Trophoblast cell (in vitro differentiated cells and primary cell): ENCODE measurements around the gene MRPS10.
"Not testable (repeated sequence)": the region's sequence is repeated elsewhere in the genome, so short reads cannot be mapped to it uniquely, and the experiment has no call there.

ENCODE experiments used
- DNase-seq, 2 donors: peaks; one replicate each; pipeline ENCODE4 v3.0.0-alpha.2; 2016
- H2AFZ ChIP-seq: 2 replicates; pipeline ENCODE4 v1.6.1; 2013; ENCODE audit warnings: low read length, moderate library complexity, mild to moderate bottlenecking; ENCODE audit not compliant: insufficient read depth, poor library complexity
- H2AK5ac ChIP-seq: 2 replicates; pipeline ENCODE4 v1.6.1; 2013; ENCODE audit warnings: mild to moderate bottlenecking, low read length
- H2BK120ac ChIP-seq: 2 replicates; pipeline ENCODE4 v1.6.1; 2013; ENCODE audit warnings: low read length, mild to moderate bottlenecking, moderate library complexity; ENCODE audit not compliant: insufficient read depth, poor library complexity
- H2BK12ac ChIP-seq: 2 replicates; pipeline ENCODE4 v1.6.1; 2013; ENCODE audit warnings: mild to moderate bottlenecking, low read length, moderate library complexity
- H2BK5ac ChIP-seq: 2 replicates; pipeline ENCODE4 v1.6.1; 2013; ENCODE audit warnings: low read length, low read depth, moderate library complexity, mild to moderate bottlenecking; ENCODE audit not compliant: poor library complexity
- H3K14ac ChIP-seq: 2 replicates; pipeline ENCODE4 v1.6.1; 2013; ENCODE audit warnings: mild to moderate bottlenecking, low read length
- H3K18ac ChIP-seq: 2 replicates; pipeline ENCODE4 v1.6.1; 2013; ENCODE audit warnings: mild to moderate bottlenecking, low read length
- H3K23ac ChIP-seq: 2 replicates; pipeline ENCODE4 v1.6.1; 2013; ENCODE audit warnings: low read length
- H3K27ac ChIP-seq: 2 replicates; pipeline ENCODE4 v1.5.1; 2013; ENCODE audit warnings: low read depth, mild to moderate bottlenecking, inconsistent platforms, low read length, moderate library complexity
- H3K27me3 ChIP-seq: 2 replicates; pipeline ENCODE4 v1.6.1; 2013; ENCODE audit warnings: inconsistent platforms, mild to moderate bottlenecking, low read length, moderate library complexity; ENCODE audit not compliant: insufficient read depth
- H3K36me3 ChIP-seq, 2 experiments: 1 replicate in 1 of 2; 2 replicates in 1 of 2; pipeline ENCODE4 v1.6.1; 2013; ENCODE audit warnings: low read length in 2 of 2, mild to moderate bottlenecking in 2 of 2, moderate library complexity in 1 of 2; ENCODE audit not compliant: insufficient read depth in 2 of 2, control insufficient read depth in 1 of 2
- H3K4ac ChIP-seq: 2 replicates; pipeline ENCODE4 v1.6.1; 2013; ENCODE audit warnings: low read depth, mild to moderate bottlenecking, low read length, moderate library complexity
- H3K4me1 ChIP-seq, 2 experiments: 1 replicate in 1 of 2; 2 replicates in 1 of 2; pipeline ENCODE4 v1.6.1; 2013; ENCODE audit warnings: low read length in 2 of 2, mild to moderate bottlenecking in 2 of 2, moderate library complexity in 1 of 2; ENCODE audit not compliant: insufficient read depth in 2 of 2, control insufficient read depth in 1 of 2
- H3K4me2 ChIP-seq: 2 replicates; pipeline ENCODE4 v1.6.1; 2013; ENCODE audit warnings: inconsistent platforms, mild to moderate bottlenecking, low read length, moderate library complexity
- H3K4me3 ChIP-seq: 2 replicates; pipeline ENCODE4 v1.5.1; 2013; ENCODE audit warnings: mild to moderate bottlenecking, low read depth, low read length, inconsistent platforms
- H3K79me1 ChIP-seq: one replicate; pipeline ENCODE4 v1.6.1; 2013; ENCODE audit warnings: low read length
- H3K79me2 ChIP-seq: 2 replicates; pipeline ENCODE4 v1.6.1; 2013; ENCODE audit warnings: low read length, mild to moderate bottlenecking; ENCODE audit not compliant: control insufficient read depth, insufficient read depth, poor library complexity
- H3K9ac ChIP-seq: 2 replicates; pipeline ENCODE4 v1.6.1; 2013; ENCODE audit warnings: mild to moderate bottlenecking, low read length
- H3K9me3 ChIP-seq: 2 replicates; pipeline ENCODE4 v1.6.1; 2013; ENCODE audit warnings: low read depth, mild to moderate bottlenecking, control low read depth, inconsistent platforms, low read length; ENCODE audit not compliant: insufficient read depth
- H4K12ac ChIP-seq: 2 replicates; pipeline ENCODE4 v1.6.1; 2013; ENCODE audit warnings: low read depth, mild to moderate bottlenecking, low read length, moderate library complexity
- H4K8ac ChIP-seq: 2 replicates; pipeline ENCODE4 v1.6.1; 2013; ENCODE audit warnings: low read depth, mild to moderate bottlenecking, low read length, moderate library complexity
- H4K91ac ChIP-seq: one replicate; pipeline ENCODE4 v1.6.1; 2013; ENCODE audit warnings: low read depth, mild to moderate bottlenecking, low read length, moderate library complexity
- WGBS: extraction: QIAGEN DNeasy Blood & Tissue Kit; methylation state at CpG from one replicate; pipeline ENCODE4 v1.1.7; 2013; ENCODE audit warnings: missing lambda C conversion rate; ENCODE audit not compliant: insufficient read length, insufficient coverage; ENCODE audit errors: extremely low coverage; 5-methylcytosine and 5-hydroxymethylcytosine counted together

MRPS10 gene

DNA sequence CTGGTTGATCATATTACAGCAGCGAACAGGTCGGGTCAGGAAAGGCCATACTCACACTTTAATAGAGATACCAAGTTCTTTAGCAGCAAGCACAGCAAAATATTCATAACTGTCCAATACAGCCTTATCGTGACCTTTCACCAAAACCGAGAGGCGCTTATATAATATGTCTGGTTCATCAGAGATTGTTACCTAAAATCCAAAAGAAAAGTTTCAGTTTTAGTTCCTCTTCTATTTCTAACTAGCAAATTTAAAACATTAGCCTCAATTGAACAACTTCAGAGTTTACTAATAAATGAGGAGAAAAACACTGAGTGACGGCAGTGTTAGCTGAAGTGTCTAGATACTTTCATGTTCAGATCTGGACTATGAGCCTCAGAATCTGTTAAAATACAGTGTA is 5.9 kb downstream of the MRPS10 start:
- Histone ChIP-seq H4K12ac (no peak overlapping the region), H3K18ac (no peak overlapping the region), H3K4me1 (no peaks in the 10 kb centered on the region), H3K4ac (no peak overlapping the region), H3K23ac (no peak overlapping the region), H2BK12ac (no peak overlapping the region), H2AK5ac (no peak overlapping the region), H2BK5ac (no peak overlapping the region), H3K27ac (no peak overlapping the region), H3K9ac (no peak overlapping the region), H3K9me3 (no peaks in the 10 kb centered on the region), H3K4me2 (no peak overlapping the region), H3K79me1 (no peaks in the 10 kb centered on the region), H2BK120ac (no peak overlapping the region), H3K14ac (no peak overlapping the region), H3K79me2 (no peaks in the 10 kb centered on the region), H4K8ac (no peak overlapping the region), H3K4me3 (no peak overlapping the region), H2AFZ (no peak overlapping the region), H3K27me3 (no peaks in the 10 kb centered on the region), H3K36me3 (peaks cover 18 to 29% of the 10 kb centered on the region in 2 experiments), H4K91ac (no peak overlapping the region)
- no peak for DNase-seq
- no CpG with 5 or more reads among the region's 6 CpGs for WGBS

DNA sequence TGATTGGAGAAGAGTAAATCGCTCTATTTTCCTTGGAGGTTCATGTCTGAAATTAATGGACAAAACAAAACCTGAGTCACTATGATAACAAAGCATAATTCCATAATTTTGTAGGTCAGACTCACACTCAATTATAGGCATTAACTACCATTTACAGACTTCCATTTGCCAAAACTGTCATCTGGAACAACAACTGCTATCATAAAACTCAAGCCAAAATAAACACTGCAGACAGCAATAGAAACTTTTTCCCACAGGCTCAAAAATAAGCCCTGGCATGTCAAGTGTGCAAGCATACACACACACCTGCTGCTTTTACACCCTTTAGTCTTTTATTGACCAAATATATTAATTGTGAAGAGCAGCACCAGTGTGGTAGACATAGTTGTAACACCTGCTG is 7.1 kb downstream of the MRPS10 start:
- Histone ChIP-seq H3K23ac (no peak overlapping the region), H3K4me2 (no peak overlapping the region), H3K79me1 (no peaks in the 10 kb centered on the region), H3K9me3 (no peaks in the 10 kb centered on the region), H3K18ac (no peak overlapping the region), H3K4ac (no peak overlapping the region), H2AFZ (no peak overlapping the region), H3K36me3 (peaks cover 18 to 31% of the 10 kb centered on the region in 2 experiments), H2BK12ac (no peak overlapping the region), H2BK5ac (no peak overlapping the region), H3K27me3 (no peaks in the 10 kb centered on the region), H3K4me3 (no peak overlapping the region), H3K14ac (no peak overlapping the region), H4K91ac (no peak overlapping the region), H2AK5ac (no peak overlapping the region), H3K27ac (no peak overlapping the region), H3K79me2 (no peaks in the 10 kb centered on the region), H3K4me1 (no peaks in the 10 kb centered on the region), H4K8ac (no peak overlapping the region), H2BK120ac (no peak overlapping the region), H3K9ac (no peak overlapping the region), H4K12ac (no peak overlapping the region)
- no CpG with 5 or more reads among the region's 1 CpG for WGBS
- DNase-seq = no peak

DNA sequence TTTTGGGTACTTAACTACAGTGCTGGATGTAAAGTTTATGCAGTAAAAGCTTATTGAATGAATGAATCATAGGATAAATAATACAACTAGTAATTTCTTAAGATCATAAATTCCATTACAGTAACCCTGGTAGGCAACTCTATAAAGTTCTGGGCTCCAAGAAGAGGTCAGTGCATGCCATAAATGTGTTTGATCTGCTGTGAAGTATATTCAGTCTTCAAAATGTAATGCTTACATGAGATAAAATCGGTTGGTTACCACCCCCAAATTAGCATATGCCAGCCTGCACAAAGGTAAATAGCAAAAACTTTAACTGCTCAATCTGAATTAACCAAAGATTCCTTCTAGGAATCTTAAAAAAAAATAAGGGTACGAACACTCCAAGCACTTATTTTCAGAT is 10.1 kb downstream of the MRPS10 start:
- not testable (repeated sequence) for H3K4me3 ChIP-seq, H2AK5ac ChIP-seq, H3K18ac ChIP-seq, H2AFZ ChIP-seq, H3K79me1 ChIP-seq, H2BK12ac ChIP-seq, H3K4me1 ChIP-seq, H4K91ac ChIP-seq, H3K23ac ChIP-seq, H2BK120ac ChIP-seq, H2BK5ac ChIP-seq, H3K27me3 ChIP-seq, H3K79me2 ChIP-seq, H3K14ac ChIP-seq, H3K9me3 ChIP-seq, H3K4me2 ChIP-seq, H3K27ac ChIP-seq, H4K8ac ChIP-seq, DNase-seq, H3K4ac ChIP-seq, H3K9ac ChIP-seq, H4K12ac ChIP-seq
- peaks cover 19 to 27% of the 10 kb centered on the region in 2 experiments for H3K36me3 ChIP-seq
- WGBS = no CpG with 5 or more reads among the region's 2 CpGs

DNA sequence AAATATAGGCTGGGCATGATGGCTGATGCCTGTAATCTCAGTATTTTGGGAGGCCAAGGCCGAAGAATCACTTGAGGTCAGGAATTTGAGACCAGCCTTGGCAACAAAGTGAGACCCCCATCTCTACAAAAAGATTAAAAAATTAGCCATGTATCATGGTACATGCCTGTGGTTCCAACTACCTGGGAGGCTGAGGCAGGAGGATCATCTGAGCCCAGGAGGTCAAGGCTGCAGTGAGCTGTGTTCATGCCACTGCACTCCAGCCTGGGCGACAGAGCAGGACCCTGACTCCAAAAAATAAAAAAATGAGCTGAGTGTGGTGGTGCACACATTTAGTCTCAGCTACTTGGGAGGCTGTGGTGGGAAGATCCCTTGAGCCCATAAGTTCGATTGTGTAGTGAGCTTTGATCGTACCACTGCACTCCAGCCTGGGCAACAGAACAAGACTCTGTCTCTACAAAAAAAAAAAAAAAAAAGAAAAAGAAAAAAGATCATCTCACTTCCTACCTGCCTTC is 12.8 kb downstream of the MRPS10 start:
- no peak overlapping the region for H2BK120ac ChIP-seq
- no peak overlapping the region for H3K23ac ChIP-seq

More for the DNA sequence above, 12.8 kb downstream of the MRPS10 start:
- H4K91ac ChIP-seq = no peak overlapping the region
- no CpG with 5 or more reads among the region's 4 CpGs for WGBS
- H2BK12ac ChIP-seq = no peak overlapping the region
- H2BK5ac ChIP-seq = no peak overlapping the region
- no peaks in the 10 kb centered on the region for H3K79me2 ChIP-seq
- no peak overlapping the region for H2AFZ ChIP-seq
- H3K9ac ChIP-seq = no peak overlapping the region
- H3K79me1 ChIP-seq = no peaks in the 10 kb centered on the region
- H3K4ac ChIP-seq = no peak overlapping the region
- H3K27ac ChIP-seq = no peak overlapping the region
- H3K36me3 ChIP-seq = peaks cover 14 to 18% of the 10 kb centered on the region in 2 experiments
- no peaks in the 10 kb centered on the region for H3K9me3 ChIP-seq
- H3K14ac ChIP-seq = no peak overlapping the region
- H3K4me3 ChIP-seq = no peak overlapping the region
- H4K12ac ChIP-seq = no peak overlapping the region
- H3K4me2 ChIP-seq = no peak overlapping the region
- H2AK5ac ChIP-seq = no peak overlapping the region
- no peak overlapping the region for H3K18ac ChIP-seq
- H3K27me3 ChIP-seq = no peaks in the 10 kb centered on the region
- no peak overlapping the region for H4K8ac ChIP-seq
- DNase-seq = no peak
- no peaks in the 10 kb centered on the region for H3K4me1 ChIP-seq
